GM21360 (cell line): ENCODE results near the gene KCNMA1.

Source experiments
- ATAC-seq: cut with Tn5 transposase; IDR thresholded peaks from one replicate; pipeline ENCODE4 v1.9.1; 2021; ENCODE audit warnings: mild to moderate bottlenecking, moderate library complexity; ENCODE audit not compliant: unreplicated experiment

KCNMA1 gene

DNA sequence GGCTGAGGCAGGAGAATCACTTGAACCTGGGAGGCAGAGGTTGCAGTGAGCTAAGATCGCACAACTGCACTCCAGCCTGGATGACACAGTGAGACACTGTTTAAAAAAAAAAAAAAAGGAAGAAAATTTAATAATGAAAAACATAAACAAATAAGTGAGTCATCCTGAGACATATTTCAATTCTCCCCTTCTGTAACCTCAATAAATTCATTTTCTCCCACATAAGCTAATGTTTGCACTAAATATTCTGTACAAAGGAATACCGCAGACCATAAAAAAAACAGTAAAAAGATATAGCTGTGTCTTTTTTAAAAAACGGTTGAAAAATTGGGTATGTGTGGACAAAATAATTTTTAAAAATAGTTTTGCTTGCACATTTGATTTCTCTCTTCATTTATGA is 654.0 kb downstream of the KCNMA1 start:
- ATAC-seq: no peak

DNA sequence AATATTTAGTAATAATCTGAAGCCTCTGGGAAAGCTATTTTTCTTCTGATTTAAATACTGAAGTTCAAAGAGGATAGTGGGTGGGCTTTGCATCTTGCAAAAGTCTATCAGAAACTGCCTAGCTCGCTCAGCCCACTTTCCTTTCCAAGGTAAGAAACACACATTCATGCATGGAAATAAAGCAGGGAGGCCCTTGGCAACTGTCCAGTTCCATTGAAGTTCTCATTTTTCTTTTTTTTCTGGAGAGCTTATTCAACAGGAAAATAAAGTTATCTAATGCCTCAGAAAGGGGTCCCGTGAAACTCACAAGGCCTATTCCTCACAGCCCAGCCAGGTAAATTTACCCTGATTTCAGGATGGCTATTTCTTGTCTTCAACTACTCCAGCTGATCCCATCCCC is 654.9 kb downstream of the KCNMA1 start:
- ATAC-seq: no peak

DNA sequence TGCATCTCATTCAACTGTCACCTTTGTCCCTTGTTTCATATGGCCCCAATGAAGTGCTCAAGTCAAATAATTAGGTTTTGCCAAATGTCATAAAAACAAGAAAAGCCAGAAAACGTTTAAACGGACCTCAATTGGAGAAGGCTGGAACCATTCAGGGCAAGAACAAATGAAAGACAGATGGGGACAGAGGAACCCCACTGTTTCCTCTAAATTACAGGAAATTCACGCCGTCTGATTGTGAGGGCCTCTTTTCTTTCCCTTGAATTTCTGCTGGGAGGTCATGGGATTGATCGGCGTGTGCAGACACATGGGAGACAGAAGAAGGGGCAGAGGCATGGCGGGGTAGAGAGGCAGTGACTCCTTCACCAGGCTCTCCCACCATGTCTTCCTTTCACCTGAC is 656.4 kb downstream of the KCNMA1 start:
- no peak for ATAC-seq

DNA sequence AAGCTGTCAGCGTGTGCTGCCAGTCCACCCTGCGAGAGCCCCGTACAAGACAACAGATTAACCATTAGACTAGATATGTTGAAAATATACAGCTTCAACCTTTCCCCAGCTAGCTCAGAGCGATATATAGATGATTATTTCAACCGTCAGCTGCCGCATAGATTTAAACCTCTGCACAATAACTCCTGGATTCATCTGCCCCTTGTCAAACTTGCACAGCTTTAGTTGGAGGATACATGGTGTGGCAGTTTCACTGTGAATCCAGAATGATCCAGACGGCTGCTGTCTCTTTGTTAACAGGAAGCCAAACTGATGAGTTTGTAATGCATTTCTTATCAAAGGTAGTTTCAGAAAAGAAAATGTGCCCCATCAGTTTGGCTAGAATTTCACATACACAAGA is 659.7 kb downstream of the KCNMA1 start:
- ATAC-seq: no peak

DNA sequence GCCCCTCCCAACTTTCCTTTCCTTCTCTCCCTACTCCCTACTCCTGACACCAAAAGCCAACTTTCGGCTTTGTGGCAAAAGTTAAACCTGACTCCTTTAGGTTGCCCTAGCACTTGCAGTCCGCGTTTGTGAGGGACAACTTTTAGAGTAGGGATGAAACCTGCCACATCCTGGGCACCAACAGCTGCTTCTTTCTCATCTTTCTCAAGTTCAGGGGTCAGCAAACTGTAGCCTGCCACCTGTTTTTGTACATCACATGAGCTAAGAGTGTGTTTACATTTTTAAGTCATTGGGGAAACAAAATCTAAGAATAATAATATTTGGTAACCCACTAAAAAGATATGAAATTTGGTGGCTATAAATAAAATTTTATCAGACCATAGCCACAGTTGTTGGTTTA is 660.6 kb downstream of the KCNMA1 start:
- ATAC-seq: no peak

DNA sequence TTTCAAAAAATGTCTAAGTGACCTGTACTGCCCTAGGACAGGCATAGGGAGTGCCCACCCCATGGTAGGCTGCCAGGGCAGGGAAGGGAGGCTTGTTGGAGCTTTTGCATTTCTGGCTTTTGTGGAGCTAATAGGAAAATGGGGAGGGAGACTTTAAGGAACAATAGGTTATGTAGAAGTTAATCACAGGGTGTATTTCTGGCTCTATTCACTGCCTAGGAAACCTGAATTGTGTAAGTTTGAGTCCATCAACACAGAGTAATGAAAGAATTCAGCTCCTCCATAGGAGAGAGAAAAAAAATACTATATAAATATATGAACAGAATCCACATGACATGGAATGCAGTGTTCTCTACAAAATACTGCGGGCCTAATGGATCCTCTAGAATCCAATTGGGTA is 661.5 kb downstream of the KCNMA1 start:
- ATAC-seq: no peak

DNA sequence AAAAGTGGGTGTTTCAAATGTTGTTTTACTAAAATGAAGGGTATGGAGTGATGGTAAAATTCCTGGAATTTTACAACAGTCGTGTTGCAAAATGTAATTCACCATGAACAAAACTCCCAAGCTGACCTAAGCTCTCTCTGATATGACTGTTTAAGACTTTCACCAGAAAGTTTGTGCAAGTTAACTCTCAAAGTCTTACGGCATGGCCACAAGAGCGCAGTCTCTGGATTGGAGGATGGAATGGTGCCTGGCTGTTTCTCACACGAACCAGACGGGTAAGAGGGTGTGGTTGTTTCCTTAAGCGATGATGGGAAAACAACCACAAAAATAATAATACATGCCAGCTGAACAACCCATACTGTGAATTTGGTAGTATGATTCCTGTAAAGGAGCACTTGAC is 662.5 kb downstream of the KCNMA1 start:
- no peak for ATAC-seq

DNA sequence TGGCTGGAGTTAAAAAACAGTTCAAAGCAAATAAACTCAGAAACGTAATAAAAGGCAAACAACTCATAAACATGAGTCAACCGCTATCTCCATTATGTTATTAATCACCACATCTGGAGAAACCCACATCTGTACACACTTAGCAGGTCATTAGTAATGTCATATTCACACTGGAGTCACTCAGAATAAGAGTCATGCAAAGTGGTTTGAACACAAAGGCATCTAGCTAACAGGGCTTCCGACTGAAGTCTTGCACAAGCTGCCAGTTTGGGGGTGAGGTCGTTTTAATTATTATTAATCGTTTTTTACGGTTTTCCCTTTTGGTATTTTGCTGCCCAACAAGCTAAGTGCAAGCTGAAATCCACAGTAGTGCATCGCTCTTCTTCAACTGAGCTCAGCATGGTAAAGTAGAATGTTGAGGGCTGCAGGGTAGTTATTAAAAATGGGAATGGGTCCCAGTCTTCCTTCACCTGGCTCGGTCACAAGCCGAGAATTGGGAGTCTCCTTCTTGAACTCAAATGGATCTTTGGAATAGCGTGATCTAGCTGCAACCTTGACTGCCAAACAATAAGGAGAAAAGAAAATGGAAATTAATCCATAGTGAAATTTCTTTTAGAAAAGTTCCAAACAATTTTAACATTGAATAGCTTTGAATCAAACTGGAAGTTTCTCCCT is 663.5 kb downstream of the KCNMA1 start:
- ATAC-seq: no peak

DNA sequence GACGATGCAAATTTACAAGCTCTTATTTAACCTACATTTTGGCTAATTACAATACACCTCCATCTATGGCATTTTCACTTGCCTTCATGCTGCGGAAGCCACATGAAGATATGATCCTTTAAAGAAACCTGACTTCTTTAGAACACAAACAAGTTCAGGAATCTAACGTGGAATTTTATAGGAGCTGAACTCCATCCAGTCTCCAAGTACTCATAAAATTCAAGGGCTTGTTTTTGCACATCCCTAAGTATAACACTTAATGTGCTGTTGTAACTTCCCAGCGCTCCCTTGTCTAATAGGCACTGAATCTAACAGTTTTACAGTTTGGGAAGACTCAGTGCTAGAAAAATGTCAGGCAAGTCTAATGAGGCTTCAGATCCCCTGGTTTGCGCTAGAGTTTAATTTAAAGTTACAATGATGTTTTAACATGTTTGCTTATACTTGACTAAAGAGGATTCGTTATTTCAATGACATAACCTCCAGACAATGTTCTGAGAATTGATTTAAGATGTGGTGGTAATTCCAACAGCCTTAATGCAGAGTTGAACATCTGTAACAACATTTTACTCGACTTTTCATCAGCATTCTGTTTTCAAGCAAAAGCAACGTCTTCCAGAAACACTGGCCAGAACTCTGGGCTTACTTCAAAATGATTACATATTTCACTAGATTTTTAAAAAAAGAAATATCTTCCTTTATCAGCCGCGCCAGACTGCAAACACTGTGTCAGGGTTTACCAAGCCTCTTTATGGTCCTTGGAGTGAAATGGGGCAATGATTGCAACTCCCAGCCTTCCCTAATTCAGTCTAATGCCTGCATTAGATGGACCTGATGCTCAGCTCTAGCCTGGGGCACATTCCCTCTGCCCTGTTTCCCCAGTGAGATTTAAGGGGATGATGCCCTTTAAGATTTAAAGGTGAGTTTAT is 664.3 kb downstream of the KCNMA1 start:
- ATAC-seq: no peak

DNA sequence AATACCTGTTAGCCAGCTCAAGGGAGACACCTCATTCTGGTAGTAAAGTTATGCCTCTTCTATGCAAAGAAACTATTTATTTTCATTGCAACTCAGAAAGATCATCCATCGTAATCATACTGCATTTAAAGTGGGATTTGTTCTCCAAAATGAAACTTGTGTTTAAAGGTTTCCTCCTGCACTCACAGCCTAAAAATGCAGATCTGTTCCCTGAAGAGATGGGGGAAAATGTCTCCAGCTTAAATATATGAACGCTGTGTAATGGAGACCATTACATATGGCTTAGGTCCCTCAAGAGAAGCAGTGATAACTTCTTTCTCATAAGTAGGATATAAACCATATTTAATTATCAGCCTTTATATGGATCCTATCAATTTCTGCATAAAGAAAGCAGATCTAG is 665.1 kb downstream of the KCNMA1 start:
- no peak for ATAC-seq

DNA sequence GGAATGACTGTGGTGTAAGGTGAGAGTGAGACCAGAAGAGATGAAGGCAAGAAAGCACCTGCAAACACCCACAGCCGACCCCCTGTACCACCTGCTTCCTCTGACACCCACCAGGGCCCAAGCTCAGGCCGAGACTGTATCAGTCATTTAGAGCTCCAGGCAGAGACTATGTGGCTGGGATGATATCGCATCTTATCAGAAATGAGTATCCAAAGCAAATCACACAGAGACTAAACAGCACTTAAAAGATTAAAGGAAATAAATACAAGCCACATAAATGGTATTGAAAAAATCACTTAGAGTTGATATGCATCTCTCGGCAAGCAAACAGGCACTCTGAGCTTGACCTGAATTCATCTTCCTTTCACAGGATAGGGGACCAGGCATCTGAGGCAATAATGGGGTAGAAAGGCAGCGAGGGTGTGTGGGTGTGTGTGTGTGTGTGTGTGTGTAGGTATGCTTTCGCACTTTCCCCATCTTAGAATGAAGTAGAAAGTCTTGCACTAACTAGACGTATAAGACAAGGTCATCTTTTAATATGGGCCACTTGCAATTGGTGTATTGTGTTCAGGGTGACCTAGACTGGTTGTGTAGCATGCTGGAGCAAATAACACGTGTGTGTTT is 665.9 kb downstream of the KCNMA1 start:
- ATAC-seq: no peak

DNA sequence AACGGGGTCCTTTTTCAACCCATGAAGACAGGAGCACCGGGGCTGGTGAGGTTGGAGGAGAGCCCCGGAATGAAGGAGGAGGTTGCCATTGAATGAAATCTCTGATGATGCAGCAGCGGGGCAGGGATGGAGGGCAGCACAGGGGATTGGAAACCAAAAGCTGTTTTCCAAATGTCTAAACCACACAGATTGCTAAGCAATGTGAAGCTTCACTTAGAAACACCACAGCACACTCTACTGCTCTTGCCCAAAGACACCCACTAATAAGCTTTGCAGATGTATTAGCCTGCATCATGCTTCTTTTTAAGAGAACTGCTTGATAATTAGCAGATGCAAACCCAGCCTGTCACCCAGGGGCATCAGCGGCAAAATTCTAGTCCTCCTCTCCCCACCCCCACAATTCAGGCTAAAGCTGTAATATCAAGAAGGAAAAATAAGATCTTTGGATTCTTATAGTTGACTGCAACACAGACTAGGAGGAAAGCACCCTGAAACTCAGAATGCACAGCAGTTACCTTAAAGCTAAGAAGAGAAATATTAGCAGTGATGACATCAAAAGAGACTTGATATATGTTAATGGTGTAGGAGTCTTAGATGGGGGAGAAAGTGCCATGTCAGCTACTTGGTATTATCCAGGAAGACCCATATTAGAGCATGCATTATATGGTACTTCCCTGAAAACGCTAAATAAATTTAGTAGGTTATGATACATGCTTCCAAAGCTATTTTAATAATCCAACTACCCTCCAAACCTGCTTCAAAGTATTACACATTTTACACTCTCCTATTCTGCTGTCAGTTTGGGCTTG is 666.7 kb downstream of the KCNMA1 start:
- no peak for ATAC-seq

DNA sequence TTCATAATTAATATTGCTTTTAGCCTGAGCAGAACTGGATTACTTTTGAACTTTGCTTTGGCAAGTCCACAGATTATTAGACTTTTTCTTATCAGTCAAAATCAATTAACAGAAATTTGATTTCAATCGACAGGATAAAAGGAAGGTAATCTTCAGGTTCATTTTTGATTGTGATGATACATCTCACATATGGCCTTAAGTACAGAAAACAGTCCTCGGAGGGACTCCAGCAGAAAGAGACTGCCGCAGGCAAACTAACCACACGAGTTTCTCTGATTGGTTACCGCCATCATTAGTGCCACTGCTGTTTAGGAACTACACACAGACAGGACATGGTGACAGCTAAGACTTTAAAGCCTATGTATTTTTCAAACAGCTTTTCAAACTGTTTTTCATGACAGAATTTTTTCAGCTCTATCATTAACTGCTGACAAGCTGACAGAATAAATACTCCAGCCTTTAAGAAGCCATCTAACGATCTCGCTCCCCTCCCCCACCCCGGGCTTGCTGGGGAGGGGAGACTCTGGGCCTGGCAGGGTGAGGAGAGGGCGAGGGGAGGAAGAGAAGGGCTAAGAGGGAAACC is 668.2 kb downstream of the KCNMA1 start:
- ATAC-seq: no peak

DNA sequence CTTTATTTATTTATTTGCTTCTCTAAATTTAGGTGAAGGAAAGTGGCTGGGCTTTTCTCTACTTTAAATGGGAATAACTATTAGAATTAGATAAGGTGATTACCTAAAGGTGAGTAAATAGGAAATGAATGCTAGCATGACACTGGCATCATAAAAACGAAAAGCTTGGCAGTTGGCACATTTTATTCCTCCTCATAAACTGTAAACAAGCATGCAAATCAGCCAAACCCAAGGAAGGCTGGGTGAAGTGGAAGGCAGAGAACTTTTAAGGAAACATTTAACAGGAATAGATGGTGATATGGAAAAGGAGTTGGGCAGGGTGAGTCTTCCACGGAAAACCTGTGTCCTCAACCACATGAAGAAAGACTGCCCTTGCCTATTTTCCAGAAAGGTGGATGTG is 669.1 kb downstream of the KCNMA1 start:
- no peak for ATAC-seq

DNA sequence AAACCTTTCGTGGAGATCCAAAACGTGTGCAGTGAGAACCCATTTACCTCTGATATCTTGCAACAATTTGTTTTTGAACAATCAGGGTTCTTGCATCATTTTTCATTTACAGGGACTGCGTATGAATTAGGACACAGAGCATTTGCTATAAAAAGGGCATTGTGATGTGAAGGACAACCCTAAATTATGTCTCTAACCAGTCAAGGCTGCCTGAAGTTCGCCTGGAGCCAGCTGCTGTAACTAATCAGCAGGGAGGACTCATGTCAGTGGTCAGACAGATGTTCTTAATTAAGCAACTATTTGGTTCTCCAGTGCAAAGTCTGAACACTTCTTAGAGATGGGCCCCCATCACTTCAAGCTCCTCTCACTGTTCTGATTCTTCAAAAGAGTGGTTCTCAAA is 674.8 kb downstream of the KCNMA1 start:
- no peak for ATAC-seq

DNA sequence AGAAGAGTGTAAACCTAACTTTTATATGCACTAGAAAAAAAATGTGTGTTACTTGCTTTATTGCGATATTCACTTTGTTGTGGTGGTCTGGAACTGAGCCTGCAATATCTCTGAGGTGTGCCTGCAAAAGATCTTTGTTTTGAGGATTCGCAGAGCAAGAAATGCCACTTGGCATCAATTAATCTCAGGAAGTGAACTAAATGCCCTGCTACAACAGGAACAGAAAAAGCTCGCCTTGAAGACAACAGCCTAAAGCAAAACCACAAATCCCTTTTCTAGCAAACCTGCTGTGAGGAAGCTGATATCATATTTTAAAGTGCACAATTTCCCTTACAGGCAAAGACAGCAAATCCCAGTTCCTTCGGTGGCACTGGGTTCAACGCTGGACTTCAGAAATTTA is 675.8 kb downstream of the KCNMA1 start:
- ATAC-seq: no peak

DNA sequence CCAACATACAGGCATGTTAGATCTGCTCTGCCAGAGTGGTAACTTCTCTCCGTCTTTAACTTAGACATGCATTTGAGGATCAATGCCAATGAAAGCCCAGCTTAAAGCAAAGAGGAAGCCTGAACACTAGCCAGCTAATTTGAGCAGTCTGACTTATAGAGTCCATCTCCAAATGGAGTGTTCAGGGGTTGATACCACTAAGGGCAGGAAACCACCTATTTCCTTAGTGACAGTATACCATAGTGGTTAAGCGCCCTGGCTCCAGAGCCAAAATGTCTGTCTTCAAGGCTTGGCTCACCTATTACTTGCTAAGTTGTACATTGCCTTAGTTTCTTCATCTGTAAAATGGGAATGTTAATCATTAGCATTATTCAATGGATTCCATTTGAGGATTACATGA is 678.5 kb downstream of the KCNMA1 start:
- ATAC-seq: no peak

DNA sequence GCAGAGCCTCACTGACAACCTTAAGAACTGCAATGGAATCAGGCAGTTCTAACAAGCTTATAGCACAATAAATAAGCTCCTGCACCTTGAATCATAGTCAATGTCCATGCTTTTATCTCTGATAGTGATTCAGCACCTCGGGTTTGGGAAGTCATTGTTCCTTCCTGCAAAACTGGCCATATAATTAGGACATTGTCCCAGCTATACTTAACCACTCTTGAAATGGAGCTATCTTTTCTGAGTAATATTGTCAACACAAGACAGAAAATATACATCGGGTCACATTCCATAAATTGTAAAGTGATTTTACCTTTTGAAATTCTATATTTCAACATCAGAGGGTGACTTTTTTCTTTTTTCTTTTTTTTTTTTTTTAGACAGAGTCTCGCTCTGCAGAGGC is 682.8 kb downstream of the KCNMA1 start:
- no peak for ATAC-seq

DNA sequence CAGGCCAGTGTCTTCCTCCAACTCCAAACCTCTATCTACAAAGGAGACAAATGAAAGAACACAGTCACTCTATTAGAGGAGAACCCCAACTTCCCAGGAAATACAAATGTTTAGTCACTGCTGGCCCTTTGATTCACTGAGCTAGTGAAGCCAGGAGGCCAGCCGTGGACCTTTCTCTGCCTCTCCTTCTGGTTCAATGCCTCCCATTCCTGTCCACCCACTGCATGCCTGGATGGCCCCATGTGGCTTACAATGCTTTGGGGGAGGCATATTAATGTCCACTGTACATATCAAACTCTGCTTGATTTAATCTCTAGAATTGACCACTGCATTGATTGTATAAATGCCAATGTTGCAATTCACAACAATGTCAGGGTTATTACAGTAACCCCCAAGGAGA is 687.3 kb downstream of the KCNMA1 start:
- ATAC-seq: no peak

DNA sequence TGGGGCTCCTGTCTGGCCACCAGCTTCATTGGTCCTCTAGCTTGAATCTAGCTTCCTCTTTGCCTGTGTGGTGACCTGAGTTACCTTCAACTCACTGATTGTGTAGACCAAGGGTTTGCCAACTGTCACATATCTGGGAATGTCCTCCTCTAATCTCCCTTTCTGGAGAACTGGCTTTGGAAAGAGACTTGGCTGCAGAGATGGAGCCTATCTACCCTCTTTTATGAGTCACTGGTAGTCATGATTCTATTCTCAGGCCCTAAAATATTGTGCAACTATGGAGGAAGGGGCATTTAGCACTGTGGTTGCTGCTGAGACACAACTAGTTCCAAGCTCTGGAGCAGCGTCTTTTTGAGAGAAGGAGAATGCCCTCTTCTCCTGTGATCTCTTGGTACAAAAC is 691.3 kb downstream of the KCNMA1 start:
- ATAC-seq: no peak

DNA sequence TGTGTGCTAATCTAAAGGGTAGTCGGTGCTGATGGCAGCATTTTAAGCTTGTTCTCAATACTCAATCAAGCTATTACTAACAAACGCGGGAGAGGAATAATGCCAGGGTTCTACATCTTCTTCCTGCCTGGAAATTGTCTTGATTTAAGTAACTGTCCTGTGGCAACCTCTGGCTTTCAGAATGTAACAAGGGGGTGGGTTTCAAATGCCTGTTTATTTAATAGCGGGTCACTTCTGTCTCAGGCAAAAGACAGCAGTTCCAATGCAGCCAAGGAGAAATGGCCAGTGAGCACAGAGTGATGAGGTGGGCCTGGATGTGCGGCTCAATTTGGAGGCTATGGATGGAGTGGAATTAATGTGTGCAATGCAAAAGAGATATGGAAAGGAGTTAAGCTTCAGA is 692.4 kb downstream of the KCNMA1 start:
- ATAC-seq: no peak
